ENCODE data around the gene CDH23. TPM values are rescaled to one million over a fixed set of nuclear protein-coding genes. Genes with fewer than 3 reads are reported as not detected.

The CDH23 gene
- total RNA-seq, 2 experiments from 2014 or later = 4.6 to 5.2 TPM

- Histone ChIP-seq H3K9me3 (ENCODE audit: control insufficient read depth in 1 of 2, insufficient read depth in 1 of 2, low read length in 2 of 2) (peaks cover 0 to 3% of the 10 kb centered on the region in 2 experiments), H3K4me1 (ENCODE audit: insufficient read depth, low read length) (peaks cover 36% of the 10 kb centered on the region), H3K27ac (ENCODE audit: low read depth in 1 of 2, low read length in 2 of 2) (no peak overlapping the region), H3K36me3 (ENCODE audit: insufficient read depth, low read length) (peaks cover 58% of the 10 kb centered on the region), H3K4me3 (ENCODE audit: low read length) (no peak overlapping the region), H3K27me3 (ENCODE audit: control insufficient read depth in 1 of 2, insufficient read depth in 2 of 2, low read length in 2 of 2) (no peaks in the 10 kb centered on the region)
- DNase-seq = no peak
- H3K4me3 Mint-ChIP-seq = no peak overlapping the region
- H3K9me3 Mint-ChIP-seq = no peaks in the 10 kb centered on the region
- intact Hi-C loops (cut with DNase I, micrococcal nuclease) = no loop called here
- no peak overlapping the region for H3K27ac Mint-ChIP-seq
- POLR2A ChIA-PET = no interaction called here
- peaks cover 40% of the 10 kb centered on the region for H3K4me1 Mint-ChIP-seq (ENCODE audit: low read depth)
- CTCF ChIA-PET = no interaction called here
- no peak for ATAC-seq (ENCODE audit: poor library complexity)
- peaks cover 50% of the 10 kb centered on the region for H3K36me3 Mint-ChIP-seq (ENCODE audit: low read depth)
- no peaks in the 10 kb centered on the region for H3K27me3 Mint-ChIP-seq
- TF ChIP-seq CTCF (IDR thresholded peaks at IDR 0.05) = no peak
Observed at GRCh38 chr10:71834343-71834674, 437.6 kb downstream of the CDH23 start.

GRCh38 chr10:71835671-71836595 is 439.2 kb downstream of the CDH23 start:
- no peaks in the 10 kb centered on the region for H3K27me3 Mint-ChIP-seq
- H3K36me3 ChIP-seq (ENCODE audit: insufficient read depth, low read length) = peaks cover 43% of the 10 kb centered on the region
- H3K4me1 Mint-ChIP-seq (ENCODE audit: low read depth) = peaks cover 52% of the 10 kb centered on the region

GRCh38 chr10:71836596-71836974 is 439.9 kb downstream of the CDH23 start:
- DNase-seq = no peak
- ATAC-seq (ENCODE audit: poor library complexity) = no peak
- Histone ChIP-seq H3K4me1 (ENCODE audit: insufficient read depth, low read length) (peaks cover 46% of the 10 kb centered on the region), H3K27ac (ENCODE audit: low read depth in 1 of 2, low read length in 2 of 2) (no peak overlapping the region), H3K27me3 (ENCODE audit: control insufficient read depth in 1 of 2, insufficient read depth in 2 of 2, low read length in 2 of 2) (no peaks in the 10 kb centered on the region), H3K36me3 (ENCODE audit: insufficient read depth, low read length) (peaks cover 36% of the 10 kb centered on the region), H3K9me3 (ENCODE audit: control insufficient read depth in 1 of 2, insufficient read depth in 1 of 2, low read length in 2 of 2) (peaks cover 0 to 3% of the 10 kb centered on the region in 2 experiments), H3K4me3 (ENCODE audit: low read length) (no peak overlapping the region)
- POLR2A ChIA-PET = interaction anchor here (1.3 kb wide), 1 partner anchor 15 kb away, joined by 3 read pairs; the partner anchor contains the start of gene PSAP
- H3K4me3 Mint-ChIP-seq = no peak overlapping the region
- H3K27me3 Mint-ChIP-seq = no peaks in the 10 kb centered on the region
- TF ChIP-seq CTCF (IDR thresholded peaks at IDR 0.05) = no peak
- intact Hi-C loops (cut with DNase I, micrococcal nuclease) = loop anchor here in 1 of 2 experiments (2.0 kb wide), 1 partner anchor 60 kb away; no protein-coding TSS in a partner anchor
- peaks cover 28% of the 10 kb centered on the region for H3K36me3 Mint-ChIP-seq (ENCODE audit: low read depth)
- H3K9me3 Mint-ChIP-seq = no peaks in the 10 kb centered on the region
- CTCF ChIA-PET = interaction anchor here (1.4 kb wide), 2 partner anchors 9 to 60 kb away, joined by 3 to 11 read pairs; no protein-coding TSS in a partner anchor
- H3K4me1 Mint-ChIP-seq (ENCODE audit: low read depth) = peaks cover 57% of the 10 kb centered on the region
- peak overlapping the region; percentile 45 for H3K27ac Mint-ChIP-seq

More at GRCh38 chr10:71835671-71836595, 439.2 kb downstream of the CDH23 start:
- peaks cover 0 to 3% of the 10 kb centered on the region in 2 experiments for H3K9me3 ChIP-seq (ENCODE audit: control insufficient read depth in 1 of 2, insufficient read depth in 1 of 2, low read length in 2 of 2)
- TF ChIP-seq CTCF (IDR thresholded peaks at IDR 0.05) = no peak
- no peak overlapping the region for H3K4me3 ChIP-seq (ENCODE audit: low read length)
- Mint-ChIP-seq H3K36me3 (ENCODE audit: low read depth) (peaks cover 35% of the 10 kb centered on the region), H3K27ac (peak overlapping the region; percentile 45), H3K9me3 (no peaks in the 10 kb centered on the region), H3K4me3 (no peak overlapping the region)
- CTCF ChIA-PET = interaction anchor here (0.6 to 1.4 kb wide), 3 partner anchors 10 to 60 kb away, joined by 3 to 5 read pairs (median 3); no protein-coding TSS in a partner anchor
- peak in 1 of 14 experiments; percentile 42 for DNase-seq
- intact Hi-C loops (cut with DNase I, micrococcal nuclease) = loop anchor here in 1 of 2 experiments (2.0 kb wide), 1 partner anchor 61 kb away; no protein-coding TSS in a partner anchor
- POLR2A ChIA-PET = interaction anchor here (1.3 kb wide), 1 partner anchor 16 kb away, joined by 3 read pairs; the partner anchor contains the start of gene PSAP
- ATAC-seq (ENCODE audit: poor library complexity) = no peak
- no peak overlapping the region for H3K27ac ChIP-seq (ENCODE audit: low read depth in 1 of 2, low read length in 2 of 2)
- H3K4me1 ChIP-seq (ENCODE audit: insufficient read depth, low read length) = peaks cover 40% of the 10 kb centered on the region
- no peaks in the 10 kb centered on the region for H3K27me3 ChIP-seq (ENCODE audit: control insufficient read depth in 1 of 2, insufficient read depth in 2 of 2, low read length in 2 of 2)
